B cell (primary cell): ENCODE measurements around the gene ATAT1. TPM values are rescaled to one million over a fixed set of nuclear protein-coding genes. Genes with fewer than 3 reads are reported as not detected.
A peak's percentile ranks its signal among the peaks of the same experiment; 100 is the strongest.

Experiments used
- ATAC-seq: fragments of 200-7000 bp; cut with Tn5 transposase; one replicate; pipeline ENCODE4 v1.10.0; 2021; ENCODE audit warnings: low read depth, mild to moderate bottlenecking, moderate number of reproducible peaks, moderate library complexity
- CTCF ChIA-PET: fragments of 350-600 bp; sonication (Branson Sonifier 250); formaldehyde crosslinking; loops from one replicate; lab custom pipeline; 2021; ENCODE audit warnings: antibody characterized with exemption, inconsistent platforms; lab: Charles Lee
- POLR2A ChIA-PET: fragments of 350-600 bp; sonication (Branson Sonifier 250); formaldehyde crosslinking; loops from one replicate; lab custom pipeline; 2021; ENCODE audit warnings: antibody characterized with exemption; lab: Charles Lee
- DNase-seq: peaks from one replicate; pipeline ENCODE4 v3.0.0; 2013
- H2AFZ ChIP-seq: 2 replicates; pipeline ENCODE4 v1.6.1; 2012; ENCODE audit warnings: mild to moderate bottlenecking, low read depth, low read length; ENCODE audit not compliant: insufficient read depth, poor library complexity, severe bottlenecking
- H3K27ac ChIP-seq, 2 donors: 1 replicate in 1 of 2; 2 replicates in 1 of 2; pipeline ENCODE4 v1.5.1; 2012 to 2013; ENCODE audit warnings: low read length in 2 of 2, mild to moderate bottlenecking in 2 of 2, moderate library complexity in 1 of 2
- H3K27me3 ChIP-seq, 4 experiments: fragments of 200-600 bp in 1 of 4; sonication (generic) in 1 of 4; replicated peaks in 1 of 4; 1 replicate in 2 of 4; 2 replicates in 2 of 4; pipeline versions ENCODE4 v1.6.1 to v1.7.0; 2013 to 2016; ENCODE audit warnings: low read length in 3 of 4, mild to moderate bottlenecking in 2 of 4, mixed read lengths in 1 of 4, moderate library complexity in 1 of 4; ENCODE audit not compliant: insufficient read depth in 4 of 4, control insufficient read depth in 3 of 4; ENCODE audit errors: control extremely low read depth in 1 of 4
- H3K36me3 ChIP-seq, 2 experiments: replicated peaks in 1 of 2; 1 replicate in 1 of 2; 2 replicates in 1 of 2; pipeline versions ENCODE4 v1.6.1 to v1.7.1; 2013; ENCODE audit warnings: low read length in 1 of 2; ENCODE audit not compliant: insufficient read depth in 2 of 2, control insufficient read depth in 1 of 2; ENCODE audit errors: control extremely low read depth in 1 of 2, extremely low read depth in 1 of 2
- H3K4me1 ChIP-seq, 2 donors: fragments of 200-600 bp in 1 of 2; sonication (generic) in 1 of 2; 1 replicate in 1 of 2; 2 replicates in 1 of 2; pipeline versions ENCODE4 v1.5.1 to v1.6.1; 2013 to 2017; ENCODE audit warnings: low read length in 2 of 2; ENCODE audit not compliant: control insufficient read depth in 2 of 2, insufficient read depth in 2 of 2
- H3K4me2 ChIP-seq: replicated peaks from 2 replicates; pipeline ENCODE3; 2012; ENCODE audit warnings: mild to moderate bottlenecking, low read depth, low read length; ENCODE audit not compliant: poor library complexity, severe bottlenecking
- H3K4me3 ChIP-seq, 5 experiments: fragments of 200-600 bp in 1 of 5; sonication (generic) in 1 of 5; 1 replicate in 3 of 5; 2 replicates in 2 of 5; pipeline versions ENCODE4 v1.5.1 to v1.7.0; 2011 to 2016; ENCODE audit warnings: low read length in 4 of 5, mild to moderate bottlenecking in 4 of 5, low read depth in 2 of 5, control low read depth in 1 of 5, moderate library complexity in 1 of 5; ENCODE audit not compliant: insufficient read depth in 1 of 5; ENCODE audit errors: control extremely low read depth in 1 of 5, extremely low read depth in 1 of 5
- H3K79me2 ChIP-seq: fragments of 200-600 bp; sonication (generic); one replicate; pipeline ENCODE4 v1.6.0; 2016; ENCODE audit warnings: low read length; ENCODE audit not compliant: control insufficient read depth, insufficient read depth
- H3K9ac ChIP-seq: fragments of 200-600 bp; sonication (generic); 2 replicates; pipeline ENCODE4 v1.6.1; 2017; ENCODE audit warnings: mild to moderate bottlenecking, low read length, moderate library complexity
- H3K9me3 ChIP-seq, 3 donors: one replicate each; pipeline versions ENCODE4 v1.6.1 to v1.7.1; 2013; ENCODE audit warnings: low read length in 2 of 3; ENCODE audit not compliant: control insufficient read depth in 2 of 3, insufficient read depth in 1 of 3; ENCODE audit errors: control extremely low read depth in 1 of 3
- H4K20me1 ChIP-seq: 2 replicates; pipeline ENCODE4 v1.6.0; 2012; ENCODE audit warnings: mild to moderate bottlenecking, low read length; ENCODE audit not compliant: insufficient read depth, control insufficient read depth, poor library complexity, severe bottlenecking
- H3K27ac Mint-ChIP-seq: one replicate; pipeline ENCODE4 v1.8.0; 2021; ENCODE audit warnings: mixed read lengths
- H3K27me3 Mint-ChIP-seq: one replicate; pipeline ENCODE4 v1.8.0; 2021; ENCODE audit warnings: mixed read lengths
- H3K4me1 Mint-ChIP-seq: one replicate; pipeline ENCODE4 v1.8.0; 2021; ENCODE audit warnings: mixed read lengths
- H3K4me3 Mint-ChIP-seq: one replicate; pipeline ENCODE4 v1.8.0; 2021; ENCODE audit warnings: mixed read lengths
- H3K9me3 Mint-ChIP-seq: one replicate; pipeline ENCODE4 v1.8.0; 2022; ENCODE audit warnings: mixed read lengths; ENCODE audit not compliant: insufficient read depth
- CTCF ChIP-seq: fragments of 200-600 bp; IDR thresholded peaks from one replicate; pipeline ENCODE4 v1.8.0; 2022; ENCODE audit warnings: antibody characterized with exemption, mild to moderate bottlenecking
- EZH2 ChIP-seq: IDR thresholded peaks from 2 replicates; pipeline ENCODE4 v1.6.1; 2012; ENCODE audit warnings: borderline replicate concordance, low read depth, mild to moderate bottlenecking, moderate library complexity, low read length; ENCODE audit not compliant: insufficient read depth, poor library complexity, severe bottlenecking
- WGBS: methylation state at CpG from one replicate; pipeline ENCODE4 v1.1.5; 2013; ENCODE audit warnings: missing lambda C conversion rate; ENCODE audit not compliant: insufficient coverage; 5-methylcytosine and 5-hydroxymethylcytosine counted together
- intact Hi-C: fragments of 100-400 bp; cut with micrococcal nuclease; formaldehyde crosslinking; loops from one replicate; pipeline ENCODE4 v1.10.0; 2022
- polyA plus RNA-seq: library from polyadenylated mRNA; depleted of rRNA; stranded (reverse); fragments of >200 nt; gene quantifications from 2 replicates; pipeline ENCODE4 v1.2.3, GENCODE V29; 2012
- total RNA-seq, 2 donors: library from RNA; stranded (reverse); fragments of 120-200 nt in 1 of 2; gene quantifications; 1 replicate in 1 of 2; 2 replicates in 1 of 2; pipeline versions ENCODE4 v1.2.3 to v1.2.4, GENCODE V29; 2013 to 2022

ATAT1 gene
- total and polyA plus RNA-seq, 2 donors (not counting 1 experiment from before 2014, with no cell fraction given): 15.7 to 21.5 TPM

GRCh38 chr6:30672445-30673253 lies 46.0 kb downstream of the ATAT1 start, which contains the start of gene DHX16:
DHX16 (minus strand) TSS chr6:30673006; CDS start chr6:30672841, 165 bp downstream.
- no peaks in the 10 kb centered on the region for H3K9me3 ChIP-seq
- ChIA-PET CTCF (interaction anchor here (0.6 to 19.8 kb wide), 18 partner anchors 9 to 205 kb away, joined by 3 to 963 read pairs (median 4); partner anchors contain the start of genes ATAT1, IER3, MDC1 and TUBB), POLR2A (interaction anchor here (0.7 to 3.4 kb wide), 9 partner anchors 9 to 622 kb away, joined by 3 to 22 read pairs (median 4); partner anchors contain the start of genes MDC1 and VARS2)
- H3K36me3 ChIP-seq: peaks cover 4 to 39% of the 10 kb centered on the region in 2 experiments
- Mint-ChIP-seq H3K27ac (peak within 1 kb of the TSS; percentile 87), H3K9me3 (no peaks in the 10 kb centered on the region), H3K4me3 (peak within 1 kb of the TSS; percentile 84), H3K27me3 (no peaks in the 10 kb centered on the region), H3K4me1 (peaks cover 29% of the 10 kb centered on the region)
- H3K4me1 ChIP-seq: peaks cover 10 to 19% of the 10 kb centered on the region in 2 donors
- intact Hi-C loops: loop anchor here (1.0 to 5.0 kb wide), 10 partner anchors 10 to 190 kb away; partner anchors contain the start of genes ABCF1, ATAT1, C6orf136 and GNL1
- H2AFZ ChIP-seq: peak within 1 kb of the TSS; percentile 82
- WGBS: under 1% methylated on average over 52 of the region's 57 CpGs
- peaks cover 29% of the 10 kb centered on the region for H3K79me2 ChIP-seq
- DNase-seq (peak; percentile 97), ATAC-seq (peak; percentile 88)
- H4K20me1 ChIP-seq: peaks cover 30% of the 10 kb centered on the region
- H3K27ac ChIP-seq: peak within 1 kb of the TSS; percentile 54 to 75
- H3K4me3 ChIP-seq: peak within 1 kb of the TSS; percentile 85 to 100 (median 98)
- peak within 1 kb of the TSS; percentile 84 for H3K4me2 ChIP-seq
- H3K27me3 ChIP-seq: no peaks in the 10 kb centered on the region
- H3K9ac ChIP-seq: peak within 1 kb of the TSS; percentile 87
- no peak for TF ChIP-seq EZH2
- TF ChIP-seq CTCF: peak; percentile 79
